Femur (tissue), 1 donor: Measurements from ENCODE around the gene RARB.
A peak's percentile ranks its signal among the peaks of the same experiment; 100 is the strongest.

ENCODE experiments used
- DNase-seq: peaks from one replicate; pipeline ENCODE4 v3.0.0-alpha.2; 2017

The RARB gene

GRCh38 chr3:25582242-25582641 lies 154.2 kb downstream of the RARB start:
- DNase-seq, result no peak

GRCh38 chr3:25583343-25583742 lies 155.3 kb downstream of the RARB start:
- no peak for DNase-seq

GRCh38 chr3:25584011-25584789 lies 156.1 kb downstream of the RARB start:
- DNase-seq, result no peak

GRCh38 chr3:25585361-25586166 lies 157.5 kb downstream of the RARB start:
- no peak for DNase-seq

GRCh38 chr3:25586167-25586505 lies 158.1 kb downstream of the RARB start:
- no peak for DNase-seq

GRCh38 chr3:25586553-25586952 lies 158.5 kb downstream of the RARB start:
- no peak for DNase-seq

GRCh38 chr3:25587094-25587493 lies 159.0 kb downstream of the RARB start:
- DNase-seq, result no peak

GRCh38 chr3:25587526-25587925 lies 159.5 kb downstream of the RARB start:
- no peak for DNase-seq

GRCh38 chr3:25587975-25588374 lies 159.9 kb downstream of the RARB start:
- no peak for DNase-seq

- no peak for DNase-seq
These were observed 160.5 kb downstream of the RARB start for GRCh38 chr3:25588441-25589103.

- DNase-seq, result no peak
These were observed 161.2 kb downstream of the RARB start for GRCh38 chr3:25589104-25589782.

- DNase-seq, result no peak
These were observed 161.8 kb downstream of the RARB start for GRCh38 chr3:25589783-25590258.

- DNase-seq, result peak; percentile 53
These were observed 164.5 kb downstream of the RARB start for GRCh38 chr3:25592510-25592968.

- no peak for DNase-seq
These were observed 164.9 kb downstream of the RARB start for GRCh38 chr3:25593001-25593400.

GRCh38 chr3:25594007-25594502 lies 166.0 kb downstream of the RARB start:
- DNase-seq, result no peak

GRCh38 chr3:25597535-25598101 lies 169.6 kb downstream of the RARB start:
- no peak for DNase-seq

GRCh38 chr3:25603703-25604102 lies 175.6 kb downstream of the RARB start:
- no peak for DNase-seq

GRCh38 chr3:25604107-25604805 lies 176.2 kb downstream of the RARB start:
- no peak for DNase-seq

GRCh38 chr3:25610167-25610566 lies 182.1 kb downstream of the RARB start:
- DNase-seq, result no peak

- no peak for DNase-seq
These were observed 182.7 kb downstream of the RARB start for GRCh38 chr3:25610779-25611178.

- DNase-seq, result no peak
These were observed 183.1 kb downstream of the RARB start for GRCh38 chr3:25611193-25611592.

- DNase-seq, result no peak
These were observed 190.0 kb downstream of the RARB start for GRCh38 chr3:25618028-25618427.
